ENCODE measurements around the gene P3H1.
A peak's percentile ranks its signal among the peaks of the same experiment; 100 is the strongest.

P3H1 gene

GRCh38 chr1:42698081-42698813, 68.6 kb downstream of the P3H1 start:
- H3K27me3 ChIP-seq (ENCODE audit: insufficient read depth, poor library complexity, severe bottlenecking): no peaks in the 10 kb centered on the region
- no peak overlapping the region for H3K27ac ChIP-seq (replicated peaks)
- TF ChIP-seq GABPA (IDR thresholded peaks at IDR 0.05; ENCODE audit: low read depth) (no peak), POLR2AphosphoS5 (IDR thresholded peaks at IDR 0.05; ENCODE audit: low read depth) (no peak)

More at GRCh38 chr1:42698081-42698813, 68.6 kb downstream of the P3H1 start:
- H3K4me3 ChIP-seq (replicated peaks; ENCODE audit: insufficient read depth, low read length): no peak overlapping the region
- DNase-seq (ENCODE audit: low read depth in 1 of 2, low spot score in 1 of 2): peak in 1 of 2 experiments; percentile 14
